SKM-1 (cell line): Measurements from ENCODE around the gene SORT1.
"Not testable (repeated sequence)": the region's sequence is repeated elsewhere in the genome, so short reads cannot be mapped to it uniquely, and the experiment has no call there.

Experiments
- DNase-seq: peaks from one replicate; lab custom pipeline; 2025; ENCODE audit not compliant: unreplicated experiment; lab: John Stamatoyannopoulos, UW

The SORT1 gene

DNA sequence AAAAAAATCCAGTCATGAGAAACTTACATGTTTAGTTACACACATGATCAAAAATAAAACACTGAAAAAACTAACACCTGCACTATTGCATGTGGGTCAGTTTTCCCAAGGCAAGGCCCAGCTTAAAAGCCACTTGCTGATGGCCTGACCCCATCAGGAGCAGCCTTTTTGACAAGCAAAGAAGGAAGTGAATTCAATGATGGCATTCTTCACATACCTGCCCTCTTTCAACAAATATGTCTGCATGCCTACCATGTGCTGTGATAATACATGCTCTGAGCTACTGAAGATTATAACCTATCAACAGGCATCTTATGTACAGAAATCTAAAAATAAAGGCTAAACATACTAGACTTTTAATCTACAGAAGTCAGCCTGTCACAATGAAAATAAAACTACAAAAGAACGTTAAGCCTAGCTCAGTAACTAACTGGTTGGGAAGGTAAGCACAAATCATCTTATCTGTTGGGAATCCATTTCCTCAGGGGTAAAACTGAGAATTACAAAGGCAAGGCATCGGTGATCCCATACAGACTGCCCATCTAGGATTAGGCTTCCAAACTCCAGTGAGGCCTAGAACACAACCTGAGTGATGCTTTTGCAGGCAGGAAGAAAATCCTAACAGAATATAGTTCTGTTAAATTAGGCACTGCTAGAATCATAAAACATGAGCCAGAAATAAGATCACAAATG, 14.5 kb downstream of the SORT1 start:
- DNase-seq = no peak

DNA sequence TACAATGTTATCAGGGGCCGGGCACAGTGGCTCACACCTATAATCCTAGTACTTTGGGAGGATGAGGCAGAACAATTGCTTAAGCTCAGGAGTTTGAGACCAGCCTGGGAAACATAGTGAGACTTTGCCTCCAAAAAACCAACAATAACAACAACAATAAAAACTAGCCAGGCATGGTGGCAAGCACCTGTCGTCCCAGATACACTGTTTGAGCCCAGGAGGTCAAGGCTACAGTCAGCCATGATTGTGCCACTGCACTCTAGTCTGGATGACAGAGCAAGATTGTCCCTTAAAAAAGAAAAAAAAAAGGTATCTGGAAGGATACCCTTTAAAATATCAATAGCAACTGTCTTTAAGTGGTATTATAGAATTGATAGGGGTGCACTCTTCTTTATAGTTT, 16.1 kb downstream of the SORT1 start:
- no peak for DNase-seq

DNA sequence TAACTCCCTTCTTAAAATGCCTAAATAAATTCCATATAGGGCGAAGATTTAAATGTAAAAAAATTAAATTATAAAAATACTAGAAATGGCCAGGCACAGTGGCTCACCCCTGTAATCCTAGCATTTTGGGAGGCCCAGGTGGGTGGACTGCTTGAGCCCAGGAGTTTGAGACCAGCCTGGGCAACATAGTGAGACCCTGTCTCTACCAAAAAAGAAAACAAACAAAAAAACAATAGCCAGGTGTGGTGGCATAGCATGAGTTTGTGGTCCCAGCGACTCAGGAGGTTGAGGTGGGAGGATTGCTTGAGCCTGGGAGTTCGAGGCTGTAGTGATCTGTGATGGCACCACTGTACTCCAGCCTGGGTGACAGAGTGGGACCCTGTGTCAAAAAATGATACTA, 17.8 kb downstream of the SORT1 start:
- DNase-seq = no peak

DNA sequence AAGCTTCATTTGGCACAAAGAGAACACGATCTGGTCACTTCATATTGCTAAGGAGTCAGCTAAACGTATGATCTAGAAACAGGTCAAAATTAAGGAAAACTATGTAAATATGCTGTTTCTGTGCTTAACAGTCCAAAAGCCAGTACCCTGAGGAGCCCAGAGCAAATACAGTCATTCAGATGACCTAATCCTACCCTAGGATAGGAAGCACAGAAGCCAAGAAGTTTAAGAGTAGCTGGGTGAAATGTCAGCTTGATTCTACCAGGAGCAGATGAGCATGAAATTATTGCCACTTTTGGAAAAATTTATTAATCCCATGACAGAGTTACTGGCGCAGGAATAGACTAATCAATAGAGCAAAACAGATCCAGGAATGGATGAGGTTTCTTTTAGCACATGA, 18.3 kb downstream of the SORT1 start:
- no peak for DNase-seq

DNA sequence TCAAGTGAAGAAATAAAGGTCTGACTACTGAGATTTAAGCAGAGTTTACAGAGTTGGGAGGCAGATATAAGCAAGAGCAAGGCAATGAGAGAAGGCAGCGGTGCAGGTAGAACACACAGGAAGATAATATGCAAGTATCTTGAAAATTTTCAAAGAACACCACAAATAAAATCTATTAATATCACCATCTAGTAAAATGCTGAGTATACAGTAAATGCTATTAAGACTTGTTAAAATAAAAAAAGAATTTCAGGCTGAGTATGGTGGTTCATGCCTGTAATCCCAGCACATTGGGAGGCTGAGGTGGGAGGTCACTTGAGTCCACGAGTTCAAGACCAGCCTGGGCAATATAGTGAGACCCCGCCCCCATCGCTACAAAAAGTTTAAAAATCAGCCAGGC, 20.0 kb downstream of the SORT1 start:
- no peak for DNase-seq

DNA sequence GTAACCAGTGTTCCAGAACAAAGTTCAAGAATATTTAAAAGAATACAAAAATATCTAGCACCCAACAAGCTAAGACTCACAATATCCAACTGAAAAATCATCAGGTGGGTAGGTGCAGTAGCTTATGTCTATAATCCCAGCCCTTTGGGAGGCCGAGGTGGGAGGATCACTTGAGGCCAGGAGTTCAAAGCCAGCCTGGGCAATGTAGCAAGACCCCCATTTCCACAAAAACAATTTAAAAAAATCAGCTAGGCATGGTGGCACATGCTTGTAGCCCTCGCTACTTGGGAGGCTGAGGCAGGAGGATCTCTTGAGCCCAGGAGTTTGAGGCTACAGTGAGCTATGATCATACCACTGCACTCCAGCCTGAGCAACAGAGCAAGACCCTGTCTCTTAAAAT, 24.0 kb downstream of the SORT1 start:
- DNase-seq = not testable (repeated sequence)

DNA sequence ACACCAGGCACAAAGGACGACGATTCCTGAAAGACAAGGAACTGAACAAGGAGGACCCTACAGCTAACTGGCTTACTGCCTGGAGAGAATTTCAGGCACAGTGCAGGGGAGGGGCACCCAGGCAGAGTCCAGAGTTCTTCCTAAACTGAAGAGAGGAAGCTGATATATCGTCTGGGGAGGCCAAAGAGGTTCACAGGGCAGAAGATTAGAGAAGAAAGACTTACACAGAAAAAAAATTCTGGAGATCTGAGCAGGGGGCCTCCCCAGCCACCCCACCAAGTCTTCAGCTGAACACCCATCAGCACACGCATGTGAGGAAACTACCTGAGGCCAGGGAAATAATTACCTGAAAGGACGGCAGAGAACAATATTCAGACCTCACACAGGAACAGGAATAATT, 24.6 kb downstream of the SORT1 start:
- no peak for DNase-seq

DNA sequence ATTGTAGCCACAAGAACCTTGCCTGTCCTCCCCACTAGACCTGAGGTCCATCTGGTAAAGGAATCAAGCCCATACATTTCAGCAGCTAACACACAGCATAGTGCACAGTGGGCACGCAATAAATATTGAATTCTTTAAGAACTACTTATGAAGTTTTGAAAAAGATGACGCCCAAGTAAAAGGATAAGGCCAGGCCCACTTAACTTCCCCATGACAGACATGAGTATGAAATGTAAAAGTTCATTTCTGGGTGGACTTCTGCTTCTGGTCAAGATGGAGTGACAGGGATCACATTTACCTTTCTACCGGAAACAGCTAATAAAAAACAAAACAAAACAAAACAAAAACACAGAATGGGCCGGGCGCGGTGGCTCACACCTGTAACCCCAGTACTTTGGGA, 25.4 kb downstream of the SORT1 start:
- DNase-seq = no peak

DNA sequence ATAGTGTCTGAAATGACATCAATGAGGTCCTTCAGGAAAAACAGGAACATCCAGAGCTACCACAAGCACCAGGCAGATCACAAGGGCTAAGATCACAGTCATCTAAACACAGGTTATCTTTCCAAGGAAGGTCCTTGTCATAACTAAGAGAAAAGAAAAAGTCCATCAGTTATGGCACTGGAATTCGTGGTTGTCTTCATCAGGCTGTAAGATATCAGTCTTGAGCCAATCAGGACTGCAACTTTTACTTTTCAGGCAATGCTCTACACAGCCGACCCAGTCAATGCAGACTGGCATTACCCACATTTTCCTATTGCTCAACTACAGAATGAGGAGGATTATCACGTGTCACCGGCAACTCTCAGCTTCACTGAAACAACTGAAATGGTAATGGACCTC, 26.4 kb downstream of the SORT1 start:
- no peak for DNase-seq

DNA sequence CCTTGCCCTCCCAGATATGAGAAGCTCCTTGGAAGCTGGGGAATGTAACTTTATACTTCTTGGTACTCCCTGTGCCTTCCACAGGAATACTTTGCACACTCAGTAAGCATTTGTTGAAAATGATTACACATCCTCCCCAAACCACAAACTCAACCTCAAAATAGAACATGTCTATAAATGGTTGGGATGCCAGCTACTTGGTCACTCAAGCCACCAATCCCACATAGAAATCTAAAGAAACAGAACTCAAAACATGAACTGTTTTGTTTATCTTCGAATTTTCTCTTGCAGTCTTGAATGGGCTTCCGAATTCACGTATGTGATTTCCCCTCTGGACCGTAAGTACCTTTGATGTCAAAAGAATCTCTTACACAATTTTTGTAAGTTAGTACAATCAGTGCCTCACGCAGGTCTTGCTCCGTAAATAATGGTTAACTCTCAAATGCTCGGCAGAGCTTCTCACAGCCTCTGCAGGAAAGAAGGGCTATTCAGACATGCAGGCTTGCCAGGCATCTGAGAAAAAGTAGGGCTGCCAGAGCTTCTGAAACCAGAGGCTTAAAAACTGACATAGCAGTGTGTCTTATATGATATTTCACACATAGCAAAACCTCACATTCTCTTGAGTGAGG, 26.9 kb downstream of the SORT1 start:
- DNase-seq = no peak

DNA sequence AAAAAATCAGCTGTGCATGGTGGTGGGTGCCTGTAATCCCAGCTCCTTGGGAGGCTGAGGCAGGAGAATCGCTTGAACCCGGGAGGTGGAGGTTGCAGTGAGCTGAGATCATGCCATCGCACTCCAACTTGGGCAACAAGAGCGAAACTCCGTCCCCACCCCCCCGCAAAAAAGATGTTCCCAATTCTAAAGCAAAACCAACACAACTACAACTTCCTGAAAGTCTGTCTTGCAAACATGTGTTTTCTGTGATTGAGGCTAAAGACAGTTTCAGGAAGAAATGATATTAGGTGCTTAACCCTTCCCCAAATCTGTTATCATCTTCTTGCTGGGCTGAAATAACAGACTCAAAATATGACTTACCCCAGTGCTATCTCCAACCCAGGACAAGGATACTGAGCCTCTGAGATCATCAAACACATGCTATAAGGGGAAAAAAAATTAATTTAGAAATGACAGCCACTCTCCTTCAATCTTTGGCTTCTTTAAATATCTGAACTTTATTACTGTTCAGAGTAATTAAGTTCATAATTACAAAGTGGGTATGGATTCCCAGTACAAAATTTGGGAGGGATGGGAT, 28.5 kb downstream of the SORT1 start:
- DNase-seq = no peak

DNA sequence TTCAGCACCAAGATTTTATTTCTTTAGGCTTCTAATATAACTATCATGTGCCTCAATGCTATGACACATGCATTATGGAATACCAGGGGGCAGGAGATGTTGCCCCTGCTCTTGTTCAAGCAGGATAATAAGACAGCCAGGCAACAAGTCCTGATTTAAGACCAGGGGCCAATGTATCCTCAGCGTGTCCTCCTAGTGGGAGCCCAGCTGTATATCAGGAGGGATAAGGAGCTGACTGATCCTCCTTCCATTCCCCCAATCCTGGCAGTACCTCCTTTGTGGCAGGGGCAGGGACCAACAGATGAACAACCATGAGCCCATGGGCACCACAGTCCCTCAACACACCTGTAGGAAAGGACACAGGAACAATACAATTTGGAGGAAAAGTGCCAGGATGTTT, 29.3 kb downstream of the SORT1 start:
- DNase-seq = no peak

DNA sequence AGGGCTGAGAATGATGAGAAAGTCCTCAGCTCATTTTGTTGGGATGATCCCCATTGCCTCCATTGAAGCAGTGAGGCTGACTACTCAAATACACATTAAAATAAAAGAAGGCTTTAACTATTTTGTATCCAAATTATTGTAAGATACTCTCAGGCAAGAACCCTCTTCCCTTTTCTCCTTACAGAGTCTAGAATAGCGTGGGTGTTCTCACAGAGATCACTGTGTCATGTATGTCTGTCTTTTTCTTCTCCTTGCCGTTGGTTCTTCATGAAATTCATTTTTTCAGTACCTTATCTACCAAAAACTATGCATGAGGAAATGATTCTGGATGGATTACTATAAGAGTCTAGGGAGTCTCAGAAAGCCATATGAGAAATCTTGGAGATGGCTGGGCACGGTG, 30.1 kb downstream of the SORT1 start:
- DNase-seq = no peak

DNA sequence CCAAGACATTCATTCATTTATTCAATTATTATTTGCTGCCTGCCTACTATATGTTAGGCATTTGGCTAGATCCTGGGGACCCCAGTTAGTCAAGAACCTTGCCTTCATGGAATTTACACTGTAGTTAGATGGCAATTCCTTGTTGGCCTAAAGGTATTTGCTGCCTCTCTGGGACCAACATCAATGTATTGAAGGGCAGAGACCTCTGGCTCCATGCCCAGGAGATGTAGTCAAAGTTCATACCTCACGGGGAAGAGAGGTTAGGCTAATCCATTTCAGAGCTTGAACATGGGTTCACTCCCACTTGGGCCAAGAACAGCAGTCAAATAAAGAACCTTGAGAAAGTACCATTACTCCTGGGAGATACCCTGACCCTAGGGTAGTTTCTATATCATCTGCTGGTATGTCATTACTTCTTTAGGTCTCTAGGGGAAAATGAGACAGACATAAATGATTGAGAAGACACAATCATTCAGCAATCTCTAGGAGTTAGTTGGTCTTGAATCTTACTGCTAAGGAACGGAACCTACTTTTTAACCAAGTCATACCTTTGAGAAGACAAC, 32.0 kb downstream of the SORT1 start:
- DNase-seq = no peak

DNA sequence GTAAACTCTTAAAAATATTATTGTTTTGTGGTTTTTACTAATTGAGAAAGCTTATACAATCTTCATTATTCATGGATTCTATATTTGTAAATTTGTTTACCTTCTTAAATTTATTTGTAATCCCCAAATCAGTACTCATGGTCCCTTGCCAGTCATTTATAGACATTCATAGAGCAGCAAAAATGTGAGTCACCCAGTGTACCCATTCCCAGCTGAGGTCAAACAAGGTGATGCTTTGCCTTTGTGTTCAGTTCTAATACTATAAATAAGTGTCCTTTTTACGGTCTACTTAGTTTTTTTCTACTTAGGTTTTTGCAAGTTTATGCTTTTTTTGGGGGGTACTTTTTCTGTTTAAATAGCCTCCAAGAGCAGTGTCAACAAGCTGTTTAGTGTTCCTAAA, 36.1 kb downstream of the SORT1 start:
- no peak for DNase-seq

DNA sequence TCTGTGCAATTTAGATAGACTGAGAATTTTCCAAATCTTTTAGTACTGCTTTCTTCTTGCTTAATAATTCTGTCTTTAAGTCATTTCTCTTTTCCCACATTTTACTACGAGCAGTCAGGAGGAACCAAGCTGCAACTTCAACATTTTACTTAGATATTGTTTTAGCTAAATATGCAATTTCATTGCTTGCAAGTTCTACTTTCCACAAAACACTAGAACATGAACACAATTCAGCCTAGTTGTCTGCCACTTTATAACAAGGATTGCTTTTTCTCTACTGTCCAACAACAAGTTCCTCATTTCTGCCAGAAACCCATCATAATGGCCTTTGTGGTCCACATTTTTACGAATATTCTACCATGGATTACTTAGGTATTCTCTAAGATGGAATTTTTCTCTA, 36.6 kb downstream of the SORT1 start:
- DNase-seq = no peak

DNA sequence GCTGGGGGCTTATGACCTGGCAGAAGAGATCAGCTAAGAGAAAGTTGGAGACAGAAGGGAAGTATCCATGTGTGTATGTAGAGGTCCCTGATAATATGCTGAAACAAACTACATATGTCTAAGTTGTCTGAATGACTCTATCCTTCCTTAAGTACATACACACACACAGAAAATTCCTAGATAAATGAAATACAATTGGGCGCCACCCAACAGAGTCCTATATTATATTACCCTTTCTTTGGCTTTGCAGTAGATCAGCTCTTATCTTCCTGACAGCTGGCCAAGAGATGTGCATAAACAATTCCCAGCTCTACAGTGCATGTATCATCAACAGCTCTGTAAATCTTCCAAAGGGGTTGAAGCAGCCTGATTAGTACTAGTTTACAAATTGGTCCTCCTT, 40.1 kb downstream of the SORT1 start:
- no peak for DNase-seq

DNA sequence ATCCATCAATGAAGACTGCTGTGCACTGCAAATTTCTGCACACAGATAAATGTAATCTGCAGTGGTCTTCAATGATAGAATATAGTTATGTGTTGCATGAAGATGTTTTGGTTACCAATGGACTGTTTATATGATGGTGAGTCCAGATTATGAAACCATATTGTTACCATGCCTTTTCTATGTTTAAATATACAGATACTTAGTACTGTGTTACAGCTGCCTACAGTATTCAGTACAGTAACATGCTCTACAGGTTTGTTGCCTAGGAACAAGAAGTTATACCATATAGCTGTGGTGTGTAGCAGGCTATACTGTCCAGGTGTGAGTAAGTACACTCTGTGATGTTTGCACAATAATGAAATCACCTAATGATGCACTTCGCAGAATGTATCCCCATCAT, 40.8 kb downstream of the SORT1 start:
- no peak for DNase-seq

DNA sequence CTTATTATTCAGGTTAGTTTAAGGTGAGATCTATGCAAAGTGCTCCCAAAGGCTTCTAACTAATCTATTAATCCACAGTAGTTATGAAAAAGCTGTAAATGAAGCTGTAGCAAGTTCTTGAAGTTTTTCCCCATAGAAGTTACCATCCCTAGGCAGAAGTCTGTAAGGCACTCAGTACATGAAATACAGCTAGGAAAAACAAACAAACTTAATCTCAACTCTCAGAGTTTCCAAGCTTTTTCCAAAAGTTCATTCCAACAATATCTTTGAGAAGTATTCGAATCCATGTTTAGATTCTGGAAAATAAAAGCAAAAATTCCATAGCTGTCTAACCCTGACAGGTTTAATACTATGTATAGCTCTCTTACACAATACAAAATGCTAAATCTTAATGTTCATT, 41.2 kb downstream of the SORT1 start:
- no peak for DNase-seq

DNA sequence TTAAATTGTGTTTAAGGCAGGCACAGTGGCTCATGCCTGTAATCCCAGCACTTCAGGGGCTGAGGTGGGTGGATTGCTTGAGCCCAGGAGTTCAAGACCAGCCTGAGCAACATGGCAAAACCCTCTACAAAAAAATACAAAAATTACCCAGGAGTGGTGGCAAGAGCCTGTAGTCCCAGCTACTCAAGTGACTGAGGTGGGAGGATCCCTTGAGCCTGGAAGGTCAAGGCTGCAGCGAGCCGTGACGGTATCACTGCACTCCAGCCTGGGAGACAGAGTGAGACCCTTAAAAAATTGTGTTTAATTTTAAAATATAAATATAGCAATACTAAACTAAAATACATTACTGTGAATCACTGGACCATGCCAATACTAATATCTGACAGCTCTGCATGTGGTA, 42.8 kb downstream of the SORT1 start:
- DNase-seq = no peak

DNA sequence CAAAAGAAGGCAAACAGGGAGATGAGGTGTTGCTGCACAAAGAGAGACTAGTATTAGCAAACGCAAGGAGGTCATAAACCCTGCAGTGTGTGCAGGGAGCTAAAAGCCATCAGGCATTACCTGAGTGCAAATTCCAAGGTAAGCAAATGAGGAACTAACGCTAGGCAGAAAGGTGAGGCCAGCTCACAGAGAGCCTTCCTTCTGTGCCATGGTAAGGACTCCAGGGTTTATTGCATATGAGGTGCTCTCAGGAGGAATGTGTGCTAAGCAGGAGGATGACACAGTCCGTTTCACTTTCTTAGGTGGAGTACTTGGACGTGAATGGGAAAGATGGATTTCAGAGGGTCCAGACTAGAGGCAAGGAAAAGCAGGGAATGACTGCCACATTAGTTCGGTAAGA, 46.3 kb downstream of the SORT1 start:
- no peak for DNase-seq

DNA sequence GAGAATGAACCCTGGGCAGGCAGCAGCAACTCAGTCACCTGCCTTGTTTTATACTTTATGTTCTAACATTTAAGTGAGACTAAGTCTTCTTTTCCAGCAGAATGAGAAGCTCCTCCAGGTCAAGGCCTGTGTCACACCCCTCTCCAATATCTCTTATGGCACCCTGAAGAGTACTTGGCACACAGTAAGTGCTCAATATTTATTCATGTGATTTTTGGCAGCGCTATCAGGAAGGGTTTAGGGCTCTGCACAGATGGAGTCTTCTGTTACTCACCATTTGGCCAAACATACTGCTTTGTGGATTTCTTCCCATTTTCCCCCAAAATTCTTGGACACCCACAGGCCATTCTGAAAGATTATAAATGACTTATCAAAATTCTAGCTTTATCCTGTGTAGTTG, 47.1 kb downstream of the SORT1 start:
- DNase-seq = no peak

DNA sequence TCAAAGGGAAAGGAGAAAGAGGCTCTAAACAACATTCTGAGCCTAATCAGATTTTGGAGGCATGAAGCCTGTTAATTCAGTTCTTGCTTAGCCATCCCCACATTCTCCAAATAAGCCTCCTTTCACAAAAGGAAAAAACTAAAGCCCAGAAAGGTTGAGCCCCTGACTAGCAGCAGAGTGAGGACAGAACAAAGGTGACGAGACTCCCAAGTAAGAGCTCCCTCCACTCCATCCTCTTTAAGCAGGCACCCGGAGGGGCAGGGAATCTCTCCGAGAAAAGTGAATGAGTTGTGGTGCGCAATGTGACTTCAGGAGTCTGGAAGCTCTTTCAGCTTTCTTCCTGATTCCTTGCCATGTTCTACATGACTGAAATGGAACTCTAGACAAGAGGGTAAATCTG, 47.5 kb downstream of the SORT1 start:
- DNase-seq = no peak
